Measurements from ENCODE around the gene SLC45A1.

Gene SLC45A1

GRCh38 chr1:8365661-8366362, 47.9 kb downstream of the SLC45A1 start:
- TF ChIP-seq CTCF (IDR thresholded peaks at IDR 0.05): no peak

- TF ChIP-seq CTCF (IDR thresholded peaks at IDR 0.05): no peak
Measured at GRCh38 chr1:8367571-8368194, 49.8 kb downstream of the SLC45A1 start.

GRCh38 chr1:8368956-8369639, 51.2 kb downstream of the SLC45A1 start:
- no peak for TF ChIP-seq CTCF (IDR thresholded peaks at IDR 0.05)

GRCh38 chr1:8370046-8370881, 52.4 kb downstream of the SLC45A1 start:
- TF ChIP-seq CTCF (IDR thresholded peaks at IDR 0.05): no peak

GRCh38 chr1:8370905-8371315, 53.0 kb downstream of the SLC45A1 start:
- no peak for TF ChIP-seq CTCF (IDR thresholded peaks at IDR 0.05)

- TF ChIP-seq CTCF (IDR thresholded peaks at IDR 0.05): no peak
Measured at GRCh38 chr1:8371372-8371991, 53.6 kb downstream of the SLC45A1 start.

- TF ChIP-seq CTCF (IDR thresholded peaks at IDR 0.05): no peak
Measured at GRCh38 chr1:8373125-8373524, 55.2 kb downstream of the SLC45A1 start.

All from LNCAP (cell line).